Gastrocnemius medialis (tissue), 4 donors: ENCODE measurements around the gene CDC25B.

Experiments used
- CTCF ChIP-seq, 5 experiments: fragments of 450-650 bp in 3 of 5; fragments of 200-600 bp in 2 of 5; sonication (generic) in 2 of 5; IDR thresholded peaks in 4 of 5; conservative IDR thresholded peaks in 1 of 5; 1 replicate in 4 of 5; 2 replicates in 1 of 5; pipeline ENCODE4 v1.5.1; 2016 to 2019; ENCODE audit warnings: antibody characterized with exemption in 5 of 5, mild to moderate bottlenecking in 3 of 5, moderate library complexity in 3 of 5
- POLR2A ChIP-seq, 2 donors: fragments of 450-650 bp; IDR thresholded peaks; one replicate each; pipeline ENCODE4 v1.6.1; 2017; ENCODE audit warnings: antibody characterized with exemption in 2 of 2, mild to moderate bottlenecking in 2 of 2, moderate library complexity in 2 of 2

DNA sequence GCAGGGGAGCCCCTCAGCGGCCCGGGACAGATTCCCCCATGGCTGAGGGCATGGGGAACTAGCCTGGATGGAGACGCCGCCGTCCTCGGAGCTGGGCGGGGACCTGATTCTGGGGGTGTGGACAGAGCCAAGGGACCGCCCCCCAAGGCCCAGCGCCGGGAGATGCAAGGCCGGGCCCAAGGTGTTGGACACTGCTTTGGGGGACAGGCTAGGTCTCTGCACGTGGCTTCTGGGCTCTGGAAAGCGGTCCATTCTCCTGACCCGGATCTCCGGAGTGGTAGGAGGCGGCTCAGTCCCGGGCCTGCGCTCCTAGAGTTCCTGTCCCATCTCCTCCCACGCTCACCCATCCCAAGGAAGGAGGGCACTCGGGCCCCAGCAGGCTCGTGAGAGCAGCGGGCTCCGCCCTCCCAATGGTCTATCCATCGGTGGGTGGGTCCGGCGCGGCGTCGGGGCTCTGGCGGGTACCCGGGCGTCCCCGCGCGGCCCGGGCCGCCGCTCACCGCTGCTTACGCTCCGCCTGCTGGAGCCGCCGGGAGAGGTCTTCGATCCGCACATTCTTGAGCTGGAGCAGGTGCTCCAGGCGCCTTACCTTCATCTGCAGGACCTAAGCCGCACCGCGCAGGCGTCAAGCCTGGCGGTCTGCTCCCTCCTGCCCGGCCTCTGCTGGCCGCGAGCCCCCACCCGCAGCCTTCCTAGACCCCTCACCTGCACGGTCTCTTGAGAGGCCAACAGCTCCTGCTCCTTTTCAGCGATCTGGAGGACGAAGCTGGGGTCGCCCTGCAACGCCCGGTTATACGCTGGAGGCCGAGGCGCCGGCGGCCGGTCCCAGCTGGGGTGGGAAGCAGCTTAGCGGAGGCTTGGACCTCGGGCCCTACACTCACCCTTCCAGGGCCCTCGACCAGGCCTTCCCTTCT, 18.1 kb upstream of the CDC25B start:
- no peak for TF ChIP-seq POLR2A (IDR thresholded peaks at IDR 0.05)
- no peak for TF ChIP-seq CTCF (IDR thresholded peaks at IDR 0.05 in 4 of 5, conservative IDR thresholded peaks at IDR 0.05 in 1 of 5)
